ENCODE data around the gene WDR27.
"Not testable (repeated sequence)": the region's sequence is repeated elsewhere in the genome, so short reads cannot be mapped to it uniquely, and the experiment has no call there.

The WDR27 gene

DNA sequence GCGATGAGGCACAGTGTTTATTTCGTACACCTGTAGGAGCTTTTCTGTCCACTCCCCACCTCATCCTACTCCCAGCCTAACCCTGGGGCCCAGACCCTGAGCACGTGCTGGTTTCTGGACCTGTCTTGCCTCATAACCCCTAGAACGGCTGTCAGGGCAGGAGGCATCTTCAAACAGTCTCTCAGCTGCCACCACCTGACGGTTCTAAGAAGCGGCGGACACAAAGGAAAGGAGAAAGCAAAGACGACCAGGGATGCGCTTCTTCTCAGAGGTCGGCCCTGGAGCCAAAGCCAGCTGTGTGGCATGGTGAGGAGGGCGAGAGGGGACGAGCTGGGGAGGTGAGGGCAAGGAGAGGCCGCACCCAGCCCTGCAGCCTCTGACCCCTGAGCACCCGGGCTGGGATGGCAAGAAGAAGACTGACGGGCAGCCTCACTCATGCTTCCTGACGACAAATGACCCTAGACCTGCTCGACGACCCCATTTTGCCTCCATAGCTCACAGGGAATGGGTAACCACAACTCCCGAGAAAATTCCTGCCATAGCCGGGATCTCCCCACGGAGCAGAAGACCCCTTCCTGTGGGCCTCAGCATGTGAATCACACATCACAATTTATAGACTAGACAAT lies 62.1 kb downstream of the WDR27 start:
- no peak for DNase-seq (ENCODE audit: low spot score)

DNA sequence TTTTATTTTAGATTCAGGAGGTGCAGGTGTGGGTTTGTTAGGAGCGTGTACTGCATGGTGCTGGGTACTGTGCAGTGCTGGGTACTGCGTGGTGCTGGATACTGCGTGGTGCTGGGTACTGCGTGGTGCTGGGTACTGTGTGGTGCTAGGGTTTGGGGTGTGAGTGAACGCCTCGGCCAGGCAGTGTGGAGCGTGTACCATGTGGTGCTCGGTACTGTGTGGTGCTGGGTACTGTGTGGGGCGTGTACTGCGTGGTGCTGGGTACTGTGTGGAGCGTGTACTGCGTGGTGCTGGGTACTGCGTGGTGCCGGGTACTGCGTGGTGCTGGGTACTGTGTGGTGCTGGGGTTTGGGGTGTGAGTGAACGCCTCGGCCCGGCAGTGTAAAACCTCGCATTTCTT lies 62.9 kb downstream of the WDR27 start:
- no peak for DNase-seq (ENCODE audit: low spot score)

DNA sequence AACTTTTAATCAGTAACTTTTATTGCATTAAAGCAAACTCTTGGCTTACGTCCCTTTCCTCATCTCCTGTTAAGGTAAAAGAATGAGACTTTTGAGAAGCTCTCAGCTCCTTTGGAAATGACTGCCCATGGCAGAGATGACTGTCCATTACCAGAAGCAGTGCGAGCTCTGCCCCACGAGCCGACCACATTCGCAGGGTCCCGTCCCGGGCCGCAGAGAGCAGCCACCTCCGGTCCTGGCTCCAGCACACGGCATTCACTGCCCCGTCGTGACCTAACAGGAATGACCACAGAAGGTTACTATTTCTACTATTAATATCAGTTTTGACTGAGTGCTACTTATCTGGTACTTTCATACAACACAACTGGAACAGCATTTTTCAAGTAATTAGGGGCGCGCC lies 63.4 kb downstream of the WDR27 start:
- DNase-seq (ENCODE audit: low spot score) = no peak

DNA sequence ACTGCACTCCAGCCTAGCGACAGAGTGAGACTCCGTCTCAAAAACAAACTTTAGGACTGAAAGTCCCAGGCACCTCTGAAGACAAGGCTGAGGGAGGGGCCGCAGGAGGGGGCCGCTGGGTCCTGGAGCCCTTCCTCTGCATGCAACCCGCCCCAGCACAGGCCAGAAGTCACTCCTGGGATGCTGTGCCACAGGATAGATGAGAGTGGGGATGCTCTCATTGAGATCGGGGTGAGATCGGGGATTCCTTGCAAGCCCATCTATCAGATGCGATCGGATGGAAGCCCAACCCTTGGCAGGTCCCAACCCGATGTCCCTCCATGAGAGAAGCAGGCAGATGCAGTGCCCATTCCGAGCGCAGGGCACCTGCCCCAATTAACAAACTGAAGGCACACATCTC lies 66.5 kb downstream of the WDR27 start:
- DNase-seq (ENCODE audit: low spot score) = no peak

DNA sequence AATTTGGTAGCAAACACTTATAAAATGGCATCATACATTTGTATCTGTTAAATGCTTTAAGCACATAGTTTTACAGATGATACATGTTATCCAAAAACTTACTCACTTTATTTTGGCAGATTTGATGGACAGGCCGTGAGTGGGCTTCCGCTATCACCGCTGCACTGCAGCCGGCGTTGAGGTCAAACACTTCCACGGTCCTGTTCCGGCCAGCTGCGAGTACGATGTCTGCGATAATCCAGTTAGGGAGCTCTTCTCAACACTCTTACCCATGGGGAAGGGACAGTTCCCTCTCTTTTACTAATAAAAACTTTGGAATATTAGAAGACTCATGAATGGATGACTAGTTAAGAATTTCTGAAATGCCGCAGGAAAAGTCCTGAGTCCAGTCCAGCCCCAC lies 69.0 kb downstream of the WDR27 start:
- DNase-seq (ENCODE audit: low spot score) = no peak

DNA sequence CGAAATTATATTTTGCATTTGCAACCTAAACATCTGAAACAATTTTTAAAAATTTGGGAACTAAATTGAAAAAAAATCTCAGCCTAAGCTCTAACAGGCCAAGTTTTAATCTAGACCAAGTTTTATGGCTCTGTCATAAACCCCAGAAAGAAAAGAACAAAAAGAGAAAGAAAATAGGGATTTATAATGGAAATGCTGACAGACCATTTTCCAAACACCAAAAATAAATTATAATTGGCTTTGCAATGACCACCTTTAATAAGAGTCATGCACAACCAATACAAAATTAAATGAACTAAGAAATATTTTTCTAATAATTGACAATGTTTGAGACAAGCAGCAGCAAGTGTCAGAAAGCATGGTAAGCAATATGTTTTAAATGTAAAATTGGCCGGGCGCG lies 72.6 kb downstream of the WDR27 start:
- DNase-seq (ENCODE audit: low spot score) = no peak

DNA sequence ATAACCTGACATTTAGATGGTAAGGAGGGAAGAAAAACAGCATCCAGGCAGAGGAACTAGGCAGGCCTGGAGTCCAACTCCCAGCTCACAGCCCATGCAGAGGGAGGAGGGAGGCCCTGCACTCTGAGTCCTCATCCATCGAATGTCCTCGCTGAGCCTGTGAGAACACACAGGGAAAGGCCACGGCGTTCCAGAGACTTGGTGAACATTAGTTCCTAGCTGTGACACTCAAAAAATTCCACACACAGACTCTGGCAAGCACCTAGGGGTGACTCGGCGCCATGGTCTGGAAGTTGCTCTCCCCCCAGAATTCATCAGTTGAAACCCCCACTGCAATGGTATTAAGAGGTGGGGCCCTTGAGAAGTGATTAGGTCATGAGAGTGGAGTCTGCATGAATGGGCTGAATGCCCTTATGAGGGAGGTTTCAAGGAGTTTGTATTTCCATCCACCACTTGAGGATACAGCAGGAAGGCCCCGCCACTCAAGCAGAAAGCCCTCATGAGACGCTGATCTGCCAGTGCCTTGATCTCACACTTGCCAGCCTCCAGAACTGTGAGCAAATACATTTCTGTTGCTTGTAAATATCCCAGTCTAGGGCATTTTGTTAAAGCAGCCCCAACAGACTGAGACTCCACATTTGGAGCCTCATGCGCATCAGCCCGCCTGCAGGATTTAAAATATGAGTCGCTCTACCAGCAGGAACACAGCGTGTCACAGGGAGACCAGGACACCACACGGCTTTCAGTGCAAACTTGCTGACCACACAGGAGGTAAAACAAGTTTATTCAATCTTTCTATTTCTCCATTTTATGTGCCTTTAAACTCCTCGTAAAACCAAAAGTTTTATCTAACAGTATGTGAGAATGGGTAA lies 73.9 kb downstream of the WDR27 start:
- no peak for DNase-seq (ENCODE audit: low spot score)

DNA sequence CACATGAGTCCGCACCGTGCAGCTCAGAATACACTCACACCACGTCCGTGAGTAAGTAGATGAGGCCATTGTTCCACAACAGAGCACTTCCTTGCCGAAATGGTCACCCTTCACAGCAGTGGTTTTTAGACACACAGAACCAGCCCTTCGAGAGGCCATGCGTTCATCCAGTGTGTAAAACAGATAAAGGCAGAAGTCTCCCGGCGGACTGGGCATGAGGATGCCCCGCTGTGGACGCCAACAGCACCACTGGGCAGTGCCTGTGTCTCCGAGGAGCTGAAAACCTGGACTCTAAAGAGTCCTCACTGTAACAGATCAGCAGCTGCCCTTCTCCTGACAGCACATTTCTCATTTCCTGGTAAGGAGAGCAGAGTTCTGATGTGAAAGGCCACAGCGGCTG lies 75.2 kb downstream of the WDR27 start:
- no peak for DNase-seq (ENCODE audit: low spot score)

DNA sequence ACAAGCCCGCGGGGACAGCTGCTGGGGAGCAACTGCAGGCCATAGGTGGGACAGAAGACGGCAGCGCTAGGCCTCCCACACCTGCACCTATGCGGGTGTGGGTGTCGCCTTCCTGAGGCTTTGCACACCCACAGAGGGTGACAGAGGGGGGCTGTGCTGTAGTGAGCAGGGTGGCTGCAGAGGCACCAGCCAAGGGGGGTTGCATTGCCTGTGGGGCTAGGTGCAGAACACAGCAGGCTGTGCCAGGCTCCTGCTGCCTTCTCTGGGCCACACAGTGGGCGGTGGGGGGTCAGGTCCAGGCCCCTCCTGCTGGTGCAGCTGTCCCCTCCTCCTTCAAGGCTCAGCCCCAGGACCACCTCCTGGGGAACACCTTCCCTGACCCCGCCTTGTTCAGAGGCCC lies 75.7 kb downstream of the WDR27 start:
- no peak for DNase-seq (ENCODE audit: low spot score)

DNA sequence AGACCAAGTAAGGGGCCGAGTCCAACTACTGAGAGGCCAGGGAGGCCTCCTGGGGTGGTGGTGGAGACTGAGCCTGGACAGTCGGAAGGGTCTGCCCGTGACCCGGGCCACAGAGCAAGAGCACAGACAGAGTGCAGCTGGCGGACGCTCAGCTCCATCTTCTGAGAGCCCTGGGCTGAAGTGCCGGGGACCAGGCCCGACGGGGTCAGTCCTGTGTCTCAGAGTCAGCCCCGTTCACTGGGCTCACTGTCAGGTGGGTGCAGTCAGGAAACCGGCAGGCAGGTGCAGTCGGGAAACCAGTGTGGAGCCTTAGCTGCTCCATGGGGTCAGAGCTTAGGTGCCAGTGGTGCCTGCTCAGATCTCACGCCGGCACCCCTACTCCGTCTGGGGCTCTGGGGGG lies 76.5 kb downstream of the WDR27 start:
- DNase-seq (ENCODE audit: low spot score) = no peak

DNA sequence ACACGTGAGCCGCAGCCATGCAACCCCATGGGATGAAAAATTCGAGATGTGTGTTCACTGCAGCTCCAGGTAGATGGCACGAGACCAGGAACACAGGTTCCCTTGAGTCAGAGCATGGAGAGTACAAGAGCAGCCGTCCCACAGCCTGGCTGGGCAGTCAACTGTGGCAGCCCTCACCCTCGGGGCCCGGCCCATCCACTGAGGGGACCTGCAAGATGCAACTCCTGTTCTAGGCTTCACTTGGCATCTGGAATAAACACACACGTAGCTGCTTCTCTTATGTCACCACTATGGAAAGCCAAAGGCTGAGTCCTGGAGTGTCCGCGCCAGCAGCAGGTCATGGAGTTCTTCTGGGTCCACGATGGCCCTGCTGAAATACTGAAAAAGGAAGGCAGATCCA lies 77.0 kb downstream of the WDR27 start:
- DNase-seq (ENCODE audit: low spot score) = no peak

DNA sequence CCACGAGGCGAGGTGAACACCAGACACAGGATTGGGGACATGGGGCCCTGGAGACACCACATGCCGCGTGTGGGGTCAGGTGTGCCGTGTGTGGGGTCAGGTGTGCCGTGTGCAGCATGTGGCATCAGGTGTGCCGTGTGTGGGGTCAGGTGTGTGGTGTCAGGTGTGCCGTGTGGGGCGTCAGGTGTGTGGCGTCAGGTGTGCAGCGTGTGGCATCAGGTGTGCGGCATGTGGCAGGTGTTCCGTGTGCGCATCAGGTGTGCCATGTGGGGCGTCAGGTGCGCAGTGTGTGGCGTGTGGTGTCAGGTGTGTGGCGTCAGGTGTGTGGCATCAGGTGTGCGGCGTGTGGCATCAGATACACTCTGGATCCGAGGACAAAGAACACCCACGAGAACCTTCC lies 77.9 kb downstream of the WDR27 start:
- DNase-seq (ENCODE audit: low spot score) = no peak

DNA sequence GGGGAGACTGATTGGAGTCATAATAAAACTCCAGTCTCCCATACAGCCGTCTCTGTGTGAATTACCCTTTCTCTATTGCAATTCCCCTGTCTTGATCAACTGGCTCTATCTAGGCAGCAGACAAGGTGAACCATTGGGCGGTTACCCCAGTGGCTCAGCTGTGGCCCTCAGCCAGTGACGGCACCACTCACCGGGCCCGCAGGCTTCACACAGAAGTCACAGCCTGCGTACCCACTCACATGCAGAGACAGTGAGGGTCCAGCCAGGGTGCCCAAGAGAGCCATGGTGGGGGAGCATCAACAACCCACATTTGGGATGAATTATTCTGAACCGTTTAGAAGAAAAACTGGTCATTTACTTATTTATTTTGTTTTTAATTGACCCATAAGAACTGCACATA lies 78.5 kb downstream of the WDR27 start:
- no peak for DNase-seq (ENCODE audit: low spot score)

DNA sequence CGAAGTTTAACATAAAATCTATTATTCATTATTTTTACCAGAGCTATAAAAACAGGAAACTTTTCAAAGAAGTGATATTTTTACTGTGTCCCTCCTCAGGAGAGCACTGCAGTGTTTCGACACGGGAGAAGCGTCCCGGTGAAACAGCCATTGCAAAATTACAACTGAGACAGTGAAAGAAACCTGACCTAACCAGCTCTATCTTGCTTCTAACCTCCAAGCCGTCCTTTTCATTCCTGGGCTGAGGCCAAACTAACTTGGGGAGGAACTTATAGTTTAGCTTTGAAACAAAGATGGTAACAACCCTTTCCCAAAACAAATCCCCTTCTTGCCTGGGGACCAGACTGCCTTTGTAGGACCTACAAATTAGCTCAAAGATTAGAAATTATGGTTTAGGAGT lies 79.2 kb downstream of the WDR27 start:
- DNase-seq (ENCODE audit: low spot score) = no peak

DNA sequence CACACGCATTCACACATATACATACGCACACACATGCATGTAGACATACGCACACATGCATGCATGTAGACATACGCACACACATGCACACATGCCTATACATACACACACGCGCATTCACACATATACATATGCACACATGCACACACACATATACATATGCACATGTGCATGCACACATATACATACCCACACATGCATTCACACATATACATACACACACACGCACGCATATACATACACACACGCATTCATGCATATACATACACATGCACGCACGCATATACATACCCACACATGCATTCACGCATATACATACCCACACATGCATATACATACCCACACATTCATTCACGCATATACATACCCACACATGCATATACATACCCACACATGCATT lies 80.5 kb downstream of the WDR27 start:
- no peak for DNase-seq (ENCODE audit: low spot score)

DNA sequence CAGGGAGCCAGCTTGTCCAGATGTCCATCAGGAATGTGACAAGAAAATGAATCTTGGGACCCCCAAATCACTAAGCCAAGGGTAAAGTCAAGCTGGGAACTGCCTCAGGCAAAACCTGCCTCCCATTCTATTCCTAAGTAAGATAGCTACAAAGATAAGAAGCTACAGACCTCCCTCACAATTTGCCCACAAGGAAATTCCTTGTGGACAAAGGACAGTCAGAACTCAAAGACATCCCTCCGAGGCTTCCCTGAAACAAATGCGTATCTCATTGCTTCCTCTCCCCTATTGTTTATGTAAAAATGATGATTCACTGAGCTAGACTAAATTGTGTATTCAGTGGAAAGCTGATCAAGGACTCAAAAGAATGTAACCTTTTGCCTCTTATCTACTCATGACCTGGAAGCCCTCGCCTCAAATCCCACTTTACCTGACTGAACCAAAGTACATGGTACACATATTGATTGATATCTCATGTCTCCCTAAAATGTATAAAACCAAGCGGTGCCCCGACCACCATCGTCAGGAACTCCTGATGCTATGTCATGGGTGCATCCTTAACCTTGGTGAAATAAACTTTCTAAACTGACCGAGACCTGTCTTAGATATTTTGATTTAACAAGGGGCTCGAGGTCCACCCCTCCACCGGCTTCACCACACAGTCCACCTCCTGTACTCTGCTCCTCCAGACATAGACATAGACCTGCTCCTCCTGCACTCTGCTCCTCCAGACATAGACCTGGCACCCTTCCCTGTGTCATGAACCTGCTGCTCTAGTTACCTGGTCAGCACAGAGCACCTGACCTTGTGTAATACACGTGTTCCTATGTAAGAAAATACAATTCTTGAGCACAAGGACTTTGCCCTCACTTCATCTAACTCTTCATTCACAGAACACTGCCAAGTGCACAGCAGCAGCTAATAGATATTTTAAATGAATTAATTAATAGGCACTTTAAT lies 81.4 kb downstream of the WDR27 start:
- DNase-seq (ENCODE audit: low spot score) = no peak

DNA sequence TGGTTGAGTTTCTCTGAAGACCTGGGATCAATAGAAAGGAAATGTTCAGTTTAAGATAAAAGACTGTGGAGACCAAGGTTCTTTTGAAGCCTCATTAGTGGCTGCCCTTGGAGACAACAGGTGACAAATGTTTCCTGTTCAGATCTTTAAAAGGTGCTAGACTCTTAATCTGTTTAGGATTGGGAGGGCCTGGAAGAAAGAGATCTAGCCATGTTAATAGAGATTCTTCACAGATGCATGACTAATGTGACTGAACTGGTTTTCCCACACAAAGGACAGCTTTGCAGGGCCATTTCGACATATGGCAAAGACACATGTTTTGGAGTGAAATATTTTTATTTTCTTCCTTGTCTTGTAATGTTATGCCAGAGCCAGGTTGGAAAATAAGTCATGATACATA lies 82.2 kb downstream of the WDR27 start:
- DNase-seq (ENCODE audit: low spot score) = no peak

DNA sequence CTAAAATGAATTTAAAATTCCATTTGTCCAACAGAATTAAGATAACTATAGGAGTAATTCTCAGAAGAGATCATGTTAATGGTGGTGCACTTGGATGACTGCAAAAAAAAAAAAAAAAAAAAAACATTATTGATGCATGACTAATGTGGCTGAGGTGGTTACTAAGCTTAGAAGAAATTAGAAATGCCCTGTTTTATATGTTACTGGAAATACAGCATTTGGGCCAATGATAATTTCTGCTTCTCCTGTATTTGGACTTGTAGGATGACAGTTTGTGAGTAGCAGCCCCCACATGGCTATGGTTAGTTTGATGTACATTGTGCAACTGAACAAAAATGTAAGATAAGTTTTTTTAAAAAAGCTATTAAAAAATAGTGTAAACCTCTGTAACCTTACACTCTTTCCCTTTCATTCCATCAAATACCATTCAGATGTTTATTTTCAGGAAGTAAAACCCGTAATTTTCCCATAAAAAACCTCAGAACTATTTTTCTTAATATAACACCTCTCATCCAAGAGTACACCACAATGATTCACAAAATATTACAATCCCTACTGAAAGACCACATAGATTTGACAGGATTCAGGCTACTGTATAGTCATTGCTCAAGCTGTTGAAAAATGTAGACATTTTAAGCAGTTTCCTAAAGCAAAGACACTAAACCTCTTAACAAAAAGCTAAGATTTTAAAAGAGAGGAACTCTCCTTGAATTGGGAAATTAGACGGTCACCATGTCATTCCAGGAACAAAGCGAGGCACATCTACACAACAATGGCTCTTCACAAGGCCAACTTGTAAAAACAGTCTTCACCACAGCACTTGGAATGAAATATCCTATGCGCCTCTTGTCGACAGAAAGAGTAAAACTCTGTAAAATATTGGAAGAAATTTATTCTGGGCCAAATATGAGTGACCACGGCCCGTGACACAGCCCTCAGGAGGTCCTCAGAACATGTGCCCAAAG lies 83.0 kb downstream of the WDR27 start:
- no peak for DNase-seq (ENCODE audit: low spot score)

DNA sequence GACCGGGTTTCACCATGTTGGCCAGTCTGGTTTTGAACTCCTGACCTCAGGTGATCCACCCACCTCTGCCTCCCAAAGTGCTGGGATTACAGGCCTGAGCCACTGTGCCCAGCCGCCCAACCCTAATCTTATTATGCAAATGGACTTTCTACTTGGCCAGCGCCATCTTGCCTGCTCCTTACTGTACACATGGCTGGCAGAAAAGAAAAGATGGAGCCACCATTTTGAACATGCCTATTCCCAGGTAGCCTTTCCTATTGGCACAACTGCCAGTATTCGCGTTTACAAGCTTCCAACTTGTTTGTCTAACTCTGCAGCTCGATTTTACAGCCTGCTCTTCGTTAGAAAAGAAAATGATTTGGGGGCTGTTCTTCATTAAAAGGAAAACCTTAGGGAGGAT lies 84.3 kb downstream of the WDR27 start:
- no peak for DNase-seq (ENCODE audit: low spot score)

DNA sequence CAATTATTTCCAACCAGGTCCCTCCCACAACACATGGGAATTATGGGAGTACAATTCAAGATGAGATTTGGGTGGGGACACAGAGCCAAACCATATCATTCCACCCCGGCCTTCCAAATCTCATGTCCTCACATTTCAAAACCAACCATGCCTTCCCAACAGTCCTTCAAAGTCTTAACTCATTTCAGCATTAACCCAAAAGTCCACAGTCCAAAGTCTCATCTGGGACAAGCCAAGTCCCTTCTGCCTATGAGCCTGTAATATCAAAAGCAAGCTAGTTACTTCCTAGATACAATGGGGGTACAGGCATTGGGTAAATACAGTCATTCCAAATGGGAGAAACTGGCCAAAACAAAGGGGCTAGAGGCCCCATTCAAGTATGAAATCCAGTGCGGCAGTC lies 93.2 kb downstream of the WDR27 start:
- not testable (repeated sequence) for DNase-seq (ENCODE audit: low spot score)

DNA sequence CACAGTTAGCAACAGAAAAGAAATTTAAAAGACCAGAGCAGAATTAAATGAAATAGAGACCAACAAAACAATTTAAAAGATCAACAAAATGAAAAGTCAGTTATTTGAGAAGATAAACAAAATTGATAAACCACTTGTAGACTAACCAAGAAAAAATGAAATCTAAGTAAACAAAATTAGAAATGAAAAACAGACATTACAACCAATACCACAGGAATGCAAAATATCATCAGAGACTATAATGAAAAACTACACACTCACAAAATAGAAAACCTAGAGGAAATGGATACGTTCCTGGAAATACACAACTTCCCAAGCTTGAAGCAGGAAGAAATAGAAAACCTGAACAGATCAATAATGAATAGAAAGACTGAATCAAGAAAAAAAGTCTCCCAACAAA lies 97.8 kb downstream of the WDR27 start:
- DNase-seq (ENCODE audit: low spot score) = no peak

DNA sequence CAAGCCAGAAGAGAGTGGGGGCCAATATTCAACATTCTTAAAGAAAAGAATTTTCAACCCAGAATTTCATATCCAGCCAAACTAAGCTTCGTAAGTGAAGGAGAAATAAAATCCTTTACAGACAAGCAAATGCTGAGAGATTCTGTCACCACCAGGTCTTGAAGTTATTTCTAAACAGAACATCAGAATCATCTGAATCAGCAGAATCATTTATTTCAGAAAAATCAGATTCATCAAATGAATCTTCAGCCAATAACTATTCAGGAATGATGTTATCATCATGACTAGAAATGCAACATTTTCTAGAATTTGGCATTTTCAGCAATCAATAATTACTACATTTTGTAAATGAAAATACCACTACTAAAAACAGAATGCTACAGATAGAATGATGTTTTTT lies 100.7 kb downstream of the WDR27 start:
- DNase-seq (ENCODE audit: low spot score) = not testable (repeated sequence)

All from globus pallidus (tissue), 1 donor.